HCT116 (cell line): Measurements from ENCODE around the gene HTT-AS. TPM values are rescaled to one million over a fixed set of nuclear protein-coding genes. Genes with fewer than 3 reads are reported as not detected.

Source experiments
- ATAC-seq: fragments of 200-7000 bp; cut with Tn5 transposase; 2 replicates; pipeline ENCODE4 v1.9.1; 2020; ENCODE audit warnings: mild to moderate bottlenecking, moderate library complexity
- BruUV-seq: library from RNA; stranded (reverse); fragments of 400-500 nt; replicated peaks from 2 replicates; lab custom pipeline; 2021; lab: Mats Ljungman, UMichigan
- CTCF ChIA-PET: fragments of 300-600 bp; sonication (Branson Sonifier 250); formaldehyde crosslinking; loops from one replicate; lab custom pipeline; 2021; ENCODE audit warnings: antibody characterized with exemption; lab: Charles Lee
- POLR2A ChIA-PET: fragments of 300-600, 350-600 bp; sonication (Branson Sonifier 250); formaldehyde crosslinking; loops from one replicate; lab custom pipeline; 2021; ENCODE audit warnings: antibody characterized with exemption; lab: Charles Lee
- RAD21 ChIA-PET, 2 experiments: fragments of 300-600 bp; sonication (Branson Sonifier 250); formaldehyde crosslinking; loops; one replicate each; lab custom pipeline; 2023; ENCODE audit warnings: low total read pairs in 2 of 2; ENCODE audit not compliant: uncharacterized antibody in 2 of 2, unreplicated experiment in 2 of 2, low non-redundant PET in 1 of 2; lab: Charles Lee
- DNase-seq: peaks from one replicate; pipeline ENCODE4 v3.0.0-alpha.2; 2010; ENCODE audit warnings: low read depth, low spot score
- H2AFZ ChIP-seq: fragments of 200-600 bp; shearing (Covaris generic), sonication (generic); 2 replicates; pipeline ENCODE4 v1.6.1; 2017; ENCODE audit warnings: low read depth, mixed run types, mixed read lengths, antibody characterized with exemption, low read length; ENCODE audit not compliant: poor library complexity, severe bottlenecking
- H3K27ac ChIP-seq: 2 replicates; pipeline ENCODE4 v1.5.1; 2012; ENCODE audit warnings: low read depth, low read length
- H3K27me3 ChIP-seq: fragments of 200-600 bp; sonication (generic); 2 replicates; pipeline ENCODE4 v1.6.1; 2016; ENCODE audit warnings: mixed run types, low read length, mixed read lengths; ENCODE audit not compliant: insufficient read depth
- H3K36me3 ChIP-seq, 2 experiments: fragments of 200-500 bp in 1 of 2; fragments of 200-600 bp in 1 of 2; sonication (Bioruptor generic) in 1 of 2; sonication (generic) in 1 of 2; 2 replicates each; pipeline versions ENCODE4 v1.5.1 to v1.6.1; 2014 to 2016; ENCODE audit warnings: low read length in 2 of 2, inconsistent platforms in 1 of 2, mixed read lengths in 1 of 2, mixed run types in 1 of 2; ENCODE audit not compliant: insufficient read depth in 2 of 2, control insufficient read depth in 1 of 2
- H3K4me1 ChIP-seq, 2 experiments: fragments of 200-600 bp in 1 of 2; sonication (generic) in 1 of 2; 2 replicates each; pipeline versions ENCODE4 v1.5.1 to v1.6.1; 2012 to 2017; ENCODE audit warnings: low read length in 2 of 2, inconsistent platforms in 1 of 2, mild to moderate bottlenecking in 1 of 2, mixed read lengths in 1 of 2, mixed run types in 1 of 2, moderate library complexity in 1 of 2; ENCODE audit not compliant: insufficient read depth in 2 of 2, control insufficient read depth in 1 of 2
- H3K4me2 ChIP-seq: fragments of 200-600 bp; sonication (generic); 2 replicates; pipeline ENCODE4 v1.6.1; 2017; ENCODE audit warnings: mixed run types, low read length, mixed read lengths
- H3K4me3 ChIP-seq, 2 experiments: fragments of 200-600 bp in 1 of 2; sonication (generic) in 1 of 2; replicated peaks in 1 of 2; 2 replicates each; pipeline ENCODE4 v1.5.1; 2011 to 2016; ENCODE audit warnings: low read length in 2 of 2, control low read depth in 1 of 2, low read depth in 1 of 2, mild to moderate bottlenecking in 1 of 2, mixed read lengths in 1 of 2, mixed run types in 1 of 2
- H3K79me2 ChIP-seq: fragments of 200-600 bp; sonication (generic); 2 replicates; pipeline ENCODE4 v1.6.1; 2017; ENCODE audit warnings: mild to moderate bottlenecking, mixed run types, low read length, moderate library complexity, mixed read lengths; ENCODE audit not compliant: insufficient read depth
- H3K9ac ChIP-seq: fragments of 200-600 bp; sonication (generic); 2 replicates; pipeline ENCODE4 v1.6.1; 2016; ENCODE audit warnings: low read length, mixed read lengths
- H3K9me2 ChIP-seq: fragments of 200-600 bp; sonication (generic), shearing (Covaris generic); 2 replicates; pipeline ENCODE4 v1.6.1; 2017; ENCODE audit warnings: mixed run types, mild to moderate bottlenecking, moderate library complexity; ENCODE audit not compliant: insufficient read depth
- H3K9me3 ChIP-seq, 2 experiments: fragments of 200-500 bp in 1 of 2; fragments of 200-600 bp in 1 of 2; sonication (Bioruptor generic) in 1 of 2; sonication (generic) in 1 of 2; 2 replicates each; pipeline ENCODE4 v1.6.1; 2014 to 2017; ENCODE audit warnings: low read length in 2 of 2, mixed read lengths in 2 of 2, inconsistent platforms in 1 of 2, low read depth in 1 of 2, mild to moderate bottlenecking in 1 of 2, mixed run types in 1 of 2, moderate library complexity in 1 of 2; ENCODE audit not compliant: control insufficient read depth in 1 of 2, insufficient read depth in 1 of 2
- H4K20me1 ChIP-seq: fragments of 200-600 bp; sonication (generic), shearing (Covaris generic); 2 replicates; pipeline ENCODE4 v1.6.1; 2017; ENCODE audit warnings: mixed run types, mild to moderate bottlenecking, moderate library complexity; ENCODE audit not compliant: insufficient read depth
- CBX3 ChIP-seq: IDR thresholded peaks from 2 replicates; pipeline ENCODE4 v1.6.1; 2012; ENCODE audit warnings: low read depth
- EZH2 ChIP-seq: fragments of 200-600 bp; sonication (generic); IDR thresholded peaks from 2 replicates; pipeline ENCODE4 v1.6.1; 2017; ENCODE audit warnings: antibody characterized with exemption, mixed run types
- EZH2phosphoT487 ChIP-seq: fragments of 200-600 bp; IDR thresholded peaks from 2 replicates; pipeline ENCODE4 v1.6.1; 2018; ENCODE audit warnings: antibody characterized with exemption, borderline replicate concordance
- MAX ChIP-seq: IDR thresholded peaks from 2 replicates; pipeline ENCODE4 v1.6.1; 2012
- POLR2A ChIP-seq: IDR thresholded peaks from 2 replicates; pipeline ENCODE4 v1.7.0; 2011; ENCODE audit warnings: borderline replicate concordance; ENCODE audit not compliant: insufficient read depth, insufficient read length; ENCODE audit errors: extremely low read depth
- POLR2AphosphoS5 ChIP-seq: IDR thresholded peaks from 2 replicates; pipeline ENCODE4 v1.6.1; 2011; ENCODE audit warnings: mild to moderate bottlenecking, low read depth, low read length, moderate library complexity
- RAD21 ChIP-seq: IDR thresholded peaks from 2 replicates; pipeline ENCODE4 v1.6.1; 2012; ENCODE audit warnings: low read depth, mild to moderate bottlenecking
- SP1 ChIP-seq: IDR thresholded peaks from 2 replicates; pipeline ENCODE4 v1.6.1; 2012; ENCODE audit warnings: low read depth
- SRF ChIP-seq: IDR thresholded peaks from 2 replicates; pipeline ENCODE4 v1.6.1; 2012; ENCODE audit warnings: low read depth
- TCF7L2 ChIP-seq: IDR thresholded peaks from 2 replicates; pipeline ENCODE4 v1.7.0; 2011; ENCODE audit warnings: borderline replicate concordance, inconsistent platforms; ENCODE audit not compliant: insufficient read depth, insufficient read length; ENCODE audit errors: extremely low read depth
- YY1 ChIP-seq: IDR thresholded peaks from 2 replicates; pipeline ENCODE4 v1.6.1; 2011; ENCODE audit warnings: low read length, low read depth, moderate library complexity, mild to moderate bottlenecking; ENCODE audit not compliant: insufficient replicate concordance; ENCODE audit errors: extremely low read depth
- ZNF274 ChIP-seq: fragments of 200-500 bp; sonication (Bioruptor generic); IDR thresholded peaks from 2 replicates; pipeline ENCODE4 v1.6.1; 2014; ENCODE audit warnings: mild to moderate bottlenecking, low read depth, low read length, inconsistent platforms
- intact Hi-C: fragments of 100-400 bp; cut with micrococcal nuclease; formaldehyde crosslinking; loops from 2 replicates; pipeline ENCODE4 v1.10.0; 2022
- total RNA-seq: library from RNA; stranded (reverse); gene quantifications from one replicate; pipeline ENCODE4 v1.2.1, GENCODE V29; 2021; ENCODE audit not compliant: unreplicated experiment
- TF ChIP-seq, protein P1 (sequence below): IDR thresholded peaks from 2 replicates; pipeline ENCODE4 v1.6.1; 2012; ENCODE audit warnings: low read depth
- TF ChIP-seq, protein P2 (sequence below): IDR thresholded peaks from 2 replicates; pipeline ENCODE4 v1.6.1; 2011; ENCODE audit warnings: mild to moderate bottlenecking, low read length, moderate library complexity; ENCODE audit not compliant: insufficient replicate concordance; ENCODE audit errors: extremely low read depth
- TF ChIP-seq, protein P3 (sequence below): IDR thresholded peaks from 2 replicates; pipeline ENCODE4 v1.6.1; 2012

HTT-AS gene
- total RNA-seq, 1 experiment from 2014 or later, result not detected

- no peak overlapping the region for H3K4me3 ChIP-seq
- no peaks in the 10 kb centered on the region for H3K79me2 ChIP-seq
- H3K4me1 ChIP-seq, result peaks cover 0 to 7% of the 10 kb centered on the region in 2 experiments; a peak in 1 of 4 replicates
- H3K4me2 ChIP-seq, result no peak overlapping the region
- no peaks in the 10 kb centered on the region for H3K9me2 ChIP-seq
- H3K27me3 ChIP-seq, result no peaks in the 10 kb centered on the region
- intact Hi-C loops, result no loop called here
- POLR2A ChIA-PET, result no interaction called here
- no TSS peak for BruUV-seq
- no peaks in the 10 kb centered on the region for H3K9me3 ChIP-seq
- CTCF ChIA-PET, result interaction anchor here (1.5 kb wide), 1 partner anchor 369 kb away, joined by 4 read pairs; no protein-coding TSS in a partner anchor
- no peak overlapping the region for H3K27ac ChIP-seq
- no peaks in the 10 kb centered on the region for H4K20me1 ChIP-seq
- no peak overlapping the region for H3K9ac ChIP-seq
- no peak for DNase-seq
- ATAC-seq, result no peak
- H3K36me3 ChIP-seq, result peaks cover 25% of the 10 kb centered on the region in 2 experiments
- TF ChIP-seq SRF, result no peak
- TF ChIP-seq ZNF274, result no peak
- TF ChIP-seq, protein P1, sequence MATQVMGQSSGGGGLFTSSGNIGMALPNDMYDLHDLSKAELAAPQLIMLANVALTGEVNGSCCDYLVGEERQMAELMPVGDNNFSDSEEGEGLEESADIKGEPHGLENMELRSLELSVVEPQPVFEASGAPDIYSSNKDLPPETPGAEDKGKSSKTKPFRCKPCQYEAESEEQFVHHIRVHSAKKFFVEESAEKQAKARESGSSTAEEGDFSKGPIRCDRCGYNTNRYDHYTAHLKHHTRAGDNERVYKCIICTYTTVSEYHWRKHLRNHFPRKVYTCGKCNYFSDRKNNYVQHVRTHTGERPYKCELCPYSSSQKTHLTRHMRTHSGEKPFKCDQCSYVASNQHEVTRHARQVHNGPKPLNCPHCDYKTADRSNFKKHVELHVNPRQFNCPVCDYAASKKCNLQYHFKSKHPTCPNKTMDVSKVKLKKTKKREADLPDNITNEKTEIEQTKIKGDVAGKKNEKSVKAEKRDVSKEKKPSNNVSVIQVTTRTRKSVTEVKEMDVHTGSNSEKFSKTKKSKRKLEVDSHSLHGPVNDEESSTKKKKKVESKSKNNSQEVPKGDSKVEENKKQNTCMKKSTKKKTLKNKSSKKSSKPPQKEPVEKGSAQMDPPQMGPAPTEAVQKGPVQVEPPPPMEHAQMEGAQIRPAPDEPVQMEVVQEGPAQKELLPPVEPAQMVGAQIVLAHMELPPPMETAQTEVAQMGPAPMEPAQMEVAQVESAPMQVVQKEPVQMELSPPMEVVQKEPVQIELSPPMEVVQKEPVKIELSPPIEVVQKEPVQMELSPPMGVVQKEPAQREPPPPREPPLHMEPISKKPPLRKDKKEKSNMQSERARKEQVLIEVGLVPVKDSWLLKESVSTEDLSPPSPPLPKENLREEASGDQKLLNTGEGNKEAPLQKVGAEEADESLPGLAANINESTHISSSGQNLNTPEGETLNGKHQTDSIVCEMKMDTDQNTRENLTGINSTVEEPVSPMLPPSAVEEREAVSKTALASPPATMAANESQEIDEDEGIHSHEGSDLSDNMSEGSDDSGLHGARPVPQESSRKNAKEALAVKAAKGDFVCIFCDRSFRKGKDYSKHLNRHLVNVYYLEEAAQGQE, result no peak
- no peak for TF ChIP-seq RAD21
- TF ChIP-seq, all 23 proteins: peak for 0
- no peak overlapping the region for H2AFZ ChIP-seq
- RAD21 ChIA-PET, result no interaction called here
Observed at GRCh38 chr4:3111461-3111860, 37.1 kb upstream of the HTT-AS start.

DNA sequence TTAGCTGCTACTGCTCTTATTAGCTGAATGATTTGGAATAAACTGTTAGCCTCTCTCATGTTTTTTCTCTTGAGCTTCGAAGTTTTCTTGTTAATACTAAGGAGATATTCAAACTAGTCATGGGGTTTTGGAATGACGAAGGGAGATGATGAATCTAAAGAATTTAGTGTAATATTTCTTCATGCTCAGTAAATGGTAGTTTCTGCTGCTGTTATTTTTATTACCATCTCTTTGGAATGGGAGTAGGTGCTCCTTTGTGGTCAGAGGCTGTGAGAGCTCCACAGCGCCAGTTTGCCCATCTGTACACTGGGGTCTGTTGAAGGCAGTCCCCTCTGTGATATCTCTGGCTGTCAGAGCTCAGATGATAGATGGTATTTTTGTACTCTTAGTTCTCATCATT, 33.9 kb upstream of the HTT-AS start:
- H3K9me3 ChIP-seq, result no peaks in the 10 kb centered on the region
- H4K20me1 ChIP-seq, result no peaks in the 10 kb centered on the region
- ChIA-PET POLR2A (no interaction called here), CTCF (interaction anchor here (1.6 kb wide), 1 partner anchor 335 kb away, joined by 7 read pairs; no protein-coding TSS in a partner anchor), RAD21 (no interaction called here)
- no peak overlapping the region for H2AFZ ChIP-seq
- peaks cover 0 to 9% of the 10 kb centered on the region in 2 experiments; a peak in 1 of 4 replicates for H3K4me1 ChIP-seq
- no peak for DNase-seq
- BruUV-seq, result no TSS peak
- ATAC-seq, result no peak
- intact Hi-C loops, result no loop called here
- H3K27me3 ChIP-seq, result no peaks in the 10 kb centered on the region
- H3K9ac ChIP-seq, result no peak overlapping the region
- no peak overlapping the region for H3K27ac ChIP-seq
- no peaks in the 10 kb centered on the region for H3K9me2 ChIP-seq
- no peak overlapping the region for H3K4me3 ChIP-seq
- H3K36me3 ChIP-seq, result peaks cover 16 to 18% of the 10 kb centered on the region in 2 experiments
- H3K4me2 ChIP-seq, result no peak overlapping the region
- TF ChIP-seq MAX, result no peak
- TF ChIP-seq SRF, result no peak
- TF ChIP-seq, protein P2, sequence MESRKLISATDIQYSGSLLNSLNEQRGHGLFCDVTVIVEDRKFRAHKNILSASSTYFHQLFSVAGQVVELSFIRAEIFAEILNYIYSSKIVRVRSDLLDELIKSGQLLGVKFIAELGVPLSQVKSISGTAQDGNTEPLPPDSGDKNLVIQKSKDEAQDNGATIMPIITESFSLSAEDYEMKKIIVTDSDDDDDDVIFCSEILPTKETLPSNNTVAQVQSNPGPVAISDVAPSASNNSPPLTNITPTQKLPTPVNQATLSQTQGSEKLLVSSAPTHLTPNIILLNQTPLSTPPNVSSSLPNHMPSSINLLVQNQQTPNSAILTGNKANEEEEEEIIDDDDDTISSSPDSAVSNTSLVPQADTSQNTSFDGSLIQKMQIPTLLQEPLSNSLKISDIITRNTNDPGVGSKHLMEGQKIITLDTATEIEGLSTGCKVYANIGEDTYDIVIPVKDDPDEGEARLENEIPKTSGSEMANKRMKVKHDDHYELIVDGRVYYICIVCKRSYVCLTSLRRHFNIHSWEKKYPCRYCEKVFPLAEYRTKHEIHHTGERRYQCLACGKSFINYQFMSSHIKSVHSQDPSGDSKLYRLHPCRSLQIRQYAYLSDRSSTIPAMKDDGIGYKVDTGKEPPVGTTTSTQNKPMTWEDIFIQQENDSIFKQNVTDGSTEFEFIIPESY, result no peak
- TF ChIP-seq EZH2phosphoT487, result no peak
- TF ChIP-seq TCF7L2, result no peak
- no peak for TF ChIP-seq EZH2
- TF ChIP-seq, protein P3, sequence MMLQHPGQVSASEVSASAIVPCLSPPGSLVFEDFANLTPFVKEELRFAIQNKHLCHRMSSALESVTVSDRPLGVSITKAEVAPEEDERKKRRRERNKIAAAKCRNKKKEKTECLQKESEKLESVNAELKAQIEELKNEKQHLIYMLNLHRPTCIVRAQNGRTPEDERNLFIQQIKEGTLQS, result no peak
- no peak for TF ChIP-seq SP1
- no peak for TF ChIP-seq YY1
- TF ChIP-seq CBX3, result no peak
- no peak for TF ChIP-seq ZNF274
- TF ChIP-seq POLR2A, result no peak
- no peak for TF ChIP-seq POLR2AphosphoS5
- H3K79me2 ChIP-seq, result no peaks in the 10 kb centered on the region
